OCI-LY3 (cell line): ENCODE results near the gene LRBA.
A peak's percentile ranks its signal among the peaks of the same experiment; 100 is the strongest.

Experiments used
- H2AFZ ChIP-seq: fragments of 200-600, 300-600 bp; shearing (Covaris generic); 2 replicates; pipeline ENCODE4 v1.6.0; 2014; ENCODE audit warnings: antibody characterized with exemption, low read depth, low read length
- H3K27ac ChIP-seq: fragments of 200-600, 300-600 bp; sonication (generic); 2 replicates; pipeline ENCODE4 v1.5.1; 2014; ENCODE audit warnings: mild to moderate bottlenecking, low read length, moderate library complexity, mixed read lengths
- H3K27me3 ChIP-seq: fragments of 200-600, 300-600 bp; sonication (generic); 2 replicates; pipeline ENCODE4 v1.6.1; 2014; ENCODE audit warnings: low read depth, low read length, mixed read lengths
- H3K36me3 ChIP-seq: fragments of 200-600, 300-600 bp; sonication (generic); replicated peaks from 2 replicates; pipeline ENCODE3; 2014; ENCODE audit warnings: low read depth, low read length, mixed read lengths
- H3K4me1 ChIP-seq: fragments of 300-600, 200-600 bp; sonication (generic); 2 replicates; pipeline ENCODE4 v1.6.1; 2014; ENCODE audit warnings: low read length, mixed read lengths
- H3K4me2 ChIP-seq: fragments of 200-600, 300-600 bp; sonication (generic); 2 replicates; pipeline ENCODE4 v1.6.1; 2014; ENCODE audit warnings: low read length, mixed read lengths
- H3K4me3 ChIP-seq: fragments of 300-600, 200-600 bp; sonication (generic); 2 replicates; pipeline ENCODE4 v1.5.1; 2014; ENCODE audit warnings: antibody characterized with exemption, mild to moderate bottlenecking, low read length, moderate library complexity
- H3K79me2 ChIP-seq: fragments of 300-600, 200-600 bp; shearing (Covaris generic); 2 replicates; pipeline ENCODE4 v1.6.1; 2014; ENCODE audit warnings: mild to moderate bottlenecking, low read length, mixed read lengths
- H3K9ac ChIP-seq: fragments of 300-600, 200-600 bp; shearing (Covaris generic); 2 replicates; pipeline ENCODE4 v1.6.0; 2014; ENCODE audit warnings: mild to moderate bottlenecking, low read length, moderate library complexity
- H3K9me3 ChIP-seq: fragments of 200-600, 300-600 bp; shearing (Covaris generic); 2 replicates; pipeline ENCODE4 v1.6.1; 2014; ENCODE audit warnings: low read length, mixed read lengths; ENCODE audit not compliant: insufficient read depth
- H4K20me1 ChIP-seq: fragments of 200-600, 300-600 bp; sonication (generic); 2 replicates; pipeline ENCODE4 v1.6.1; 2016; ENCODE audit warnings: low read length, mixed read lengths; ENCODE audit not compliant: insufficient read depth
- EZH2phosphoT487 ChIP-seq: fragments of 200-600 bp; shearing (Covaris generic); IDR thresholded peaks from 2 replicates; pipeline ENCODE4 v1.6.1; 2018; ENCODE audit warnings: antibody characterized with exemption, mixed run types, low read depth
- TF ChIP-seq, protein P1 (sequence below): fragments of 200-600, 300-600 bp; sonication (generic); IDR thresholded peaks from 2 replicates; pipeline ENCODE4 v1.5.1; 2014; ENCODE audit warnings: antibody characterized with exemption, low read length, low read depth

LRBA gene

DNA sequence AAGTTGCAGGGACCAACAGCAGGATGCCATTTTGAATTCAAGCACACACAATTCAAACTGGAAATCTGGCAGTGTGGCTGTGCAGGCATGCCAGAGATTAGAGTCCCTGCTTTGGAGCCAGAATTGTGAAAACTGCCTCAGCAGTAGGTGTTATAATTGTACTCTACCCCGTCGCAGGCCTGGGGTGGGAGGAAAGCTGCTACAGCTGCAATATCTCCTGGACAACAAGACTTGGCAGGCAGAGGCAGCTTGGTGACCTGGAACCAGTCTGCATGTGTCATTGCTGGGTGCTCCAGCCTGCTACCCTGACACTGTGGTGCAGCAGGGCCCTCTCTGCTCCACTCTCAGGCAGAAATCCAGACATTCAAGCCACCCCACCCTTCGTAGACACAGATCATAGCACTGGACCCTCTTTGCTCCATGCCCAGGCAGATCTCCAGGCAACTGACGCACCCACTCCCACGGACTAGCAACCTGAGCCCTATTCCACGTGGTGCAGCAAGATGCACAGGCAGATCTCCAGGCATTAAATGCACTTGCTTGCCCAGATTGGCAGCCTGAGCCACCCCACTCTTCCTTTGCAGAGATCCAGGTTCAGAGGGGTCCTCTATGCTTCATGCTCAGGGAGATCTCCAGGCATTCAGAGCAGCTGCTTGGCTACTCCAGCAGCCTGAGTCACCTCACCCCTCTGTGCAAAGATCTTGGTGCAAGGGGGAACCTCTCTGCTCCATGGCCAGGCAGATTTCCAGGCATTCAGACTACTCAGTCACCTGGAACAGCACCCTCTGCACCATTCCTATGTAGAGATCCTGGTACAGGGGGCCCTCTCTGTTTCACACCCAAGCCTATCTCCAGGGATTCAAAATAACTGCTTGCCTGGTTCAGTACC is 140.5 kb downstream of the LRBA start:
- Histone ChIP-seq H3K9ac (no peak overlapping the region), H3K79me2 (no peaks in the 10 kb centered on the region), H3K36me3 (peaks cover 3% of the 10 kb centered on the region), H3K4me1 (no peaks in the 10 kb centered on the region), H3K27ac (no peak overlapping the region), H3K4me3 (no peak overlapping the region), H3K27me3 (no peaks in the 10 kb centered on the region), H3K4me2 (no peak overlapping the region), H3K9me3 (0 out of 2 replicates have a peak, but pooled peaks cover 4% of the 10 kb centered on the region), H2AFZ (no peak overlapping the region), H4K20me1 (no peaks in the 10 kb centered on the region)
- TF ChIP-seq, protein P1, sequence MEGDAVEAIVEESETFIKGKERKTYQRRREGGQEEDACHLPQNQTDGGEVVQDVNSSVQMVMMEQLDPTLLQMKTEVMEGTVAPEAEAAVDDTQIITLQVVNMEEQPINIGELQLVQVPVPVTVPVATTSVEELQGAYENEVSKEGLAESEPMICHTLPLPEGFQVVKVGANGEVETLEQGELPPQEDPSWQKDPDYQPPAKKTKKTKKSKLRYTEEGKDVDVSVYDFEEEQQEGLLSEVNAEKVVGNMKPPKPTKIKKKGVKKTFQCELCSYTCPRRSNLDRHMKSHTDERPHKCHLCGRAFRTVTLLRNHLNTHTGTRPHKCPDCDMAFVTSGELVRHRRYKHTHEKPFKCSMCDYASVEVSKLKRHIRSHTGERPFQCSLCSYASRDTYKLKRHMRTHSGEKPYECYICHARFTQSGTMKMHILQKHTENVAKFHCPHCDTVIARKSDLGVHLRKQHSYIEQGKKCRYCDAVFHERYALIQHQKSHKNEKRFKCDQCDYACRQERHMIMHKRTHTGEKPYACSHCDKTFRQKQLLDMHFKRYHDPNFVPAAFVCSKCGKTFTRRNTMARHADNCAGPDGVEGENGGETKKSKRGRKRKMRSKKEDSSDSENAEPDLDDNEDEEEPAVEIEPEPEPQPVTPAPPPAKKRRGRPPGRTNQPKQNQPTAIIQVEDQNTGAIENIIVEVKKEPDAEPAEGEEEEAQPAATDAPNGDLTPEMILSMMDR: no peak
- TF ChIP-seq EZH2phosphoT487: no peak

DNA sequence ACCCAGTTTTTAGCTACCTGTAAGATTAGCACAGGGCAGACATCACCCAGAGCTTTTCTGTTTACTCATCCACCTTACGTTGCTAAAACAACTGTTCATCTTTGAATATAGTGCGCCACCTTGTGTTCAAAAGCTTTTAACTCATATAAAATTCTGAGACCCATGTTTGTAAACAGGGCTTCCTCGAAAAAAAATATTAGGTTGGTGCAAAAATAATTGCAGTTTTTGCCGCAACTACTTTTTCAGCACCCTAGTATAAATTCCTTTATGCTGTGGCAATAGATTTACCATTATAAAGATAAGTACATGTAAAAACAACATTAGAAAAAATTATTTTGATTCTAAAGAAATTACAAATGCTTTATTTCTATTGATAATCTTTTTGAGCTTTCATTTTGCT is 147.9 kb downstream of the LRBA start:
- no peak overlapping the region for H3K4me2 ChIP-seq
- H3K9ac ChIP-seq: no peak overlapping the region
- H4K20me1 ChIP-seq: no peaks in the 10 kb centered on the region
- H3K79me2 ChIP-seq: no peaks in the 10 kb centered on the region
- no peaks in the 10 kb centered on the region for H3K9me3 ChIP-seq
- no peak overlapping the region for H2AFZ ChIP-seq
- H3K4me1 ChIP-seq: no peaks in the 10 kb centered on the region
- no peak overlapping the region for H3K4me3 ChIP-seq
- H3K27me3 ChIP-seq: no peaks in the 10 kb centered on the region
- TF ChIP-seq EZH2phosphoT487: no peak
- TF ChIP-seq, protein P1: peak; percentile 86
- H3K27ac ChIP-seq: no peak overlapping the region
- no peaks in the 10 kb centered on the region for H3K36me3 ChIP-seq

DNA sequence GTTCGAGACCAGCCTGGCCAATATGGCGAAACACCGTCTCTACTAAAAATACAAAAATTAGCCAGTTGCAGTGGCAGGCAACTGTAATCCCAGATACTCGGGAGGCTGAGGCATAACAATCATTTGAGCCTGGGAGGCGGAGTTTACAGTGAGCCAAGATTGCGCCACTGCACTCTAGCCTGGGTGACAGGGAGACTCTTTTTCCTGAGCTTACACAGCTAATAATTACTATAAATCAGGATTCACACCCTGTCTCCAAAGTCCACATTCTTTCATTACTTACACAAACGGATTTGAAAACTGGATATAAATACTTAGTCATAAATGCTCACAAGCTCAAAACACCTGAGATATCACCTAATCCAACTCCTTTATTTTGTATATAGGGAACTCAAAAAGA is 151.6 kb downstream of the LRBA start:
- Histone ChIP-seq H3K4me1 (no peaks in the 10 kb centered on the region), H3K27me3 (no peaks in the 10 kb centered on the region), H3K36me3 (no peaks in the 10 kb centered on the region), H4K20me1 (no peaks in the 10 kb centered on the region), H3K4me2 (no peak overlapping the region), H3K4me3 (no peak overlapping the region), H2AFZ (no peak overlapping the region), H3K27ac (no peak overlapping the region), H3K9ac (no peak overlapping the region), H3K9me3 (no peaks in the 10 kb centered on the region), H3K79me2 (no peaks in the 10 kb centered on the region)
- TF ChIP-seq, protein P1: no peak
- no peak for TF ChIP-seq EZH2phosphoT487

DNA sequence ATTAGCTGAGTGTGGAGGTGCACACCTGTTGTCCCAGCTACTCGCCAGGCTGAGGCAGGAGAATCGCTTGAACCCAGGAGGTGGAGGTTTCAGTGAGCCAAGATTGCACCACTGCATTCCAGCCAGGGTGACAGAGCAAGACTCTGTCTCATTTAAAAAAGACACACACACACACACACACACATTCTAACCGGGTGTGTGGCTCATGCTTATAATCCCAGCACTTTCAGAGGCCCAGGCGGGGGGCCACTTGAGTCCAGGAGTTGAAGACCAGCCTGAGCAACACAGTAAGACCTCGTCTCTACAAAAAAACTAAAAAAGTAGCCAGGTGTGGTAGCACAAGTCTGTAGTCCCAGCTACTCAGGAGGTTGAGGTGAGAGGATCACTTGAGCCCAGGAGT is 152.3 kb downstream of the LRBA start:
- H2AFZ ChIP-seq: no peak overlapping the region
- H3K36me3 ChIP-seq: no peaks in the 10 kb centered on the region
- no peak overlapping the region for H3K4me3 ChIP-seq
- no peaks in the 10 kb centered on the region for H4K20me1 ChIP-seq
- H3K4me1 ChIP-seq: no peaks in the 10 kb centered on the region
- H3K27ac ChIP-seq: no peak overlapping the region
- TF ChIP-seq, protein P1: no peak
- no peak for TF ChIP-seq EZH2phosphoT487
- H3K4me2 ChIP-seq: no peak overlapping the region
- no peaks in the 10 kb centered on the region for H3K79me2 ChIP-seq
- no peaks in the 10 kb centered on the region for H3K27me3 ChIP-seq
- no peak overlapping the region for H3K9ac ChIP-seq
- H3K9me3 ChIP-seq: no peaks in the 10 kb centered on the region
